ENCODE measurements around the gene PNPLA3. TPM values are rescaled to one million over a fixed set of nuclear protein-coding genes. Genes with fewer than 3 reads are reported as not detected.

PNPLA3 gene
- total RNA-seq, 1 experiment from 2014 or later, result 19.8 TPM

- Mint-ChIP-seq H3K27ac (no peak overlapping the region), H3K36me3 (peaks cover 62% of the 10 kb centered on the region), H3K27me3 (ENCODE audit: low read depth) (no peaks in the 10 kb centered on the region), H3K4me1 (no peaks in the 10 kb centered on the region), H3K4me3 (no peak overlapping the region), H3K9me3 (no peaks in the 10 kb centered on the region)
- DNase-seq (ENCODE audit: low spot score) (no peak), ATAC-seq (no peak)
- CTCF ChIA-PET, result no interaction called here
- POLR2A ChIA-PET, result no interaction called here
- TF ChIP-seq ZNF219 (CRISPR knock-in tag; IDR thresholded peaks at IDR 0.05; ENCODE audit: borderline replicate concordance), result no peak
- no peak for TF ChIP-seq CREM (CRISPR knock-in tag; IDR thresholded peaks at IDR 0.05)
- TF ChIP-seq SMAD4 (CRISPR knock-in tag; IDR thresholded peaks at IDR 0.05), result no peak
- no peak for TF ChIP-seq ZNF532 (CRISPR knock-in tag; IDR thresholded peaks at IDR 0.05; ENCODE audit: borderline replicate concordance)
- TF ChIP-seq ESRRA (CRISPR knock-in tag; IDR thresholded peaks at IDR 0.05; ENCODE audit: borderline replicate concordance), result no peak
- TF ChIP-seq KAT7 (CRISPR knock-in tag; IDR thresholded peaks at IDR 0.05; ENCODE audit: borderline replicate concordance), result no peak
- TF ChIP-seq AR (CRISPR knock-in tag; IDR thresholded peaks at IDR 0.05), result no peak
- TF ChIP-seq JUN (CRISPR knock-in tag; IDR thresholded peaks at IDR 0.05), result no peak
- no peak for TF ChIP-seq ATF6 (CRISPR knock-in tag; IDR thresholded peaks at IDR 0.05)
- TF ChIP-seq ZNF232 (CRISPR knock-in tag; IDR thresholded peaks at IDR 0.05), result no peak
- TF ChIP-seq TP53 (CRISPR knock-in tag; IDR thresholded peaks at IDR 0.05), result no peak
- TF ChIP-seq RELA (CRISPR knock-in tag; IDR thresholded peaks at IDR 0.05; ENCODE audit: borderline replicate concordance), result no peak
- TF ChIP-seq MLX (CRISPR knock-in tag; IDR thresholded peaks at IDR 0.05), result no peak
- TF ChIP-seq ZNF138 (CRISPR knock-in tag; conservative IDR thresholded peaks at IDR 0.05), result no peak
- no peak for TF ChIP-seq SOX15 (CRISPR knock-in tag; IDR thresholded peaks at IDR 0.05)
- no peak for TF ChIP-seq ATF2 (CRISPR knock-in tag; IDR thresholded peaks at IDR 0.05; ENCODE audit: borderline replicate concordance, low read depth)
- TF ChIP-seq E2F1 (CRISPR knock-in tag; IDR thresholded peaks at IDR 0.05), result no peak
- no peak for TF ChIP-seq ARID4B (CRISPR knock-in tag; IDR thresholded peaks at IDR 0.05; ENCODE audit: borderline replicate concordance)
- TF ChIP-seq ETV6 (CRISPR knock-in tag; IDR thresholded peaks at IDR 0.05), result no peak
These were observed 43.5 kb downstream of the PNPLA3 start for GRCh38 chr22:43967069-43967468.
